ENCODE results near the gene FAM135A. TPM values are rescaled to one million over a fixed set of nuclear protein-coding genes. Genes with fewer than 3 reads are reported as not detected.

FAM135A gene
- total RNA-seq, 4 donors from 2014 or later, result 16.7 to 37.5 (median 23.2) TPM

DNA sequence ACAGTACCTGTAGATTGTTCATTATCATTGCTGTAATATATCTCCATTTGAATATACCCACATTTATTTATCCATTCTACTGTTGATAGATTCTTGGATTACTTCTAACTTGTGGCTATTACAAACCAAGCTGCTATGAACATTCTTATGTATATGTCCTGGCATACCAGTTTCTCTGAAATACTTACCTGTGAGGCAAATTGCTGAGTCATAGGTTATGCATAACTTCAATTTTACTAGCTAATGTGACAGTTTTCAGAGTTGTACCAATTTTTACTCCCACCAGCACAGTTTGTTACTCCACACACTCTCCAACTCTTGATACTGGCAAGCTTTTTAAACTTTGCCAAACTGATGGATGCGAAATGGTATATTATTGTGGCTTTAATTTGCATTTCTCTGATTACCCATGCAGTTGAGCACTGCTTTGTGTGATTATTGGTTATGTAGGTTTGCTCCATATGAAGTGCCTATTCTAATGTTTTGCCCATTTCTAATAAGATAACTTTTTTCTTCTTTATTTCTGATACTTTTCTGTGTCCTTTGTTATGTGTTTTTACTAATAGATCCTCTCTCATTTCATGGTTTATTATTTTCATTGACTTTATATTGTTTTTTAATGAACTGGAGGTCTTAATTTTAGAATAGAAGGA is 90.6 kb downstream of the FAM135A start:
- TF ChIP-seq, protein P1, sequence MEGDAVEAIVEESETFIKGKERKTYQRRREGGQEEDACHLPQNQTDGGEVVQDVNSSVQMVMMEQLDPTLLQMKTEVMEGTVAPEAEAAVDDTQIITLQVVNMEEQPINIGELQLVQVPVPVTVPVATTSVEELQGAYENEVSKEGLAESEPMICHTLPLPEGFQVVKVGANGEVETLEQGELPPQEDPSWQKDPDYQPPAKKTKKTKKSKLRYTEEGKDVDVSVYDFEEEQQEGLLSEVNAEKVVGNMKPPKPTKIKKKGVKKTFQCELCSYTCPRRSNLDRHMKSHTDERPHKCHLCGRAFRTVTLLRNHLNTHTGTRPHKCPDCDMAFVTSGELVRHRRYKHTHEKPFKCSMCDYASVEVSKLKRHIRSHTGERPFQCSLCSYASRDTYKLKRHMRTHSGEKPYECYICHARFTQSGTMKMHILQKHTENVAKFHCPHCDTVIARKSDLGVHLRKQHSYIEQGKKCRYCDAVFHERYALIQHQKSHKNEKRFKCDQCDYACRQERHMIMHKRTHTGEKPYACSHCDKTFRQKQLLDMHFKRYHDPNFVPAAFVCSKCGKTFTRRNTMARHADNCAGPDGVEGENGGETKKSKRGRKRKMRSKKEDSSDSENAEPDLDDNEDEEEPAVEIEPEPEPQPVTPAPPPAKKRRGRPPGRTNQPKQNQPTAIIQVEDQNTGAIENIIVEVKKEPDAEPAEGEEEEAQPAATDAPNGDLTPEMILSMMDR (IDR thresholded peaks at IDR 0.05), result no peak
- ATAC-seq (ENCODE audit: low FRiP score) (no peak), DNase-seq (ENCODE audit: low spot score) (no peak)

DNA sequence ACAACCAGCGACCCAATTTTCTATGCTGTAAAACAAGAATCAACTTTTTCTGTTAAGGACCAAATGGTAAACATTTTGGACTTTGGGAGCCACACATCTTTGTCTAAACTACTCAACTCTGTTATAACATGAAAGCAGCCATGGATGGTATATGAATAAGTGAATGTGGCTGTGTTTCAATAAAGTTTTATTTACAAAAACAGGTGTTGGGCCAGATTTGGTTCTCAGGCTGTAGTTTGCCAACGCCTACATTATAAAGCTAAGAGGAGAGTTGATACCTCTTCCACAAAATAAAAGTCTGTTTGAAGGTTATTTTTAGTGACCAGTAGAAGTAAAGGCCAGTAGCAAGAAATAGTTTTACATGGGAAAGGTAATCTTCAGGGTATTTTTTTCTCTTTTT is 93.0 kb downstream of the FAM135A start:
- TF ChIP-seq, protein P1 (IDR thresholded peaks at IDR 0.05), result no peak
- ATAC-seq (ENCODE audit: low FRiP score), result no peak

DNA sequence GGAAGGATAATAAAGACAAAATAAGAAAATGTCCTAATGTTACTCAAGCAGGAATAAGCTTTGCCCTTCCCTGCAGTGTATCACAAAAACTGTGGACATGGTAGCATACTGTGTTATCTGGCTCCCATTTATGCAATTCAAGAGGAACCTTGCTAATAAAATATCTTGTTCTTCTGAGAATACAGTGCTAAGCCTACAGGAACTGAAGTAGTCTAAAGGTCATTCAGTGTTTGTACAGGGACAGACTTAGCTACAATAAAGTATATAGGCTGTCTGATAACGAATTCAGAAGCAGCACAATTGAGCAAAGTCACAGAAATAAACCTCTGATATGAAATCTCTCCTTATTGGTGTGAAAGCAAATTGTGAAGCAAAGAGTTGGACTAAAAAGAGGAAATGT is 93.9 kb downstream of the FAM135A start:
- no peak for ATAC-seq (ENCODE audit: low FRiP score)
- TF ChIP-seq, protein P1 (IDR thresholded peaks at IDR 0.05), result no peak
- no peak for DNase-seq (ENCODE audit: low spot score)

More for the DNA sequence above, 93.0 kb downstream of the FAM135A start:
- DNase-seq (ENCODE audit: low spot score), result no peak

DNA sequence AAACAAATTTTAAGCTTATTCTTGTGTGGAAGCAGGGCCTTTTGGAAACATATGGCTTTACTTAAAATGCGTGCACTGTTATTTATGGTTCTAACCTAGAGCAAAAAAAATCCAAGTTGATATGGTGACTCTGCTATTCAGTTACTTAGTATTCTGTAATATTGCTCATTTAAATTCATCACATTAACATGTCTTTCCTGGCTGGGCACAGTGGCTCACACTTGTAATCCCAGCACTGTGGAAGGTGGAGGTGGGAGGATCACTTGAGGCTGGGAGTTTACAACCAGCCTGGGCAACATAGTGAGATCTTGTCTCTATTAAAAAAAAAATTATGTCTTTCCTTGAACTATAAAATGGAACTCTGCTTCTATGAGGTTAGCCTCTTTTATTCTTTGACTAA is 95.6 kb downstream of the FAM135A start:
- DNase-seq (ENCODE audit: low spot score) (no peak), ATAC-seq (ENCODE audit: low FRiP score) (no peak)
- TF ChIP-seq, protein P1 (IDR thresholded peaks at IDR 0.05), result no peak

DNA sequence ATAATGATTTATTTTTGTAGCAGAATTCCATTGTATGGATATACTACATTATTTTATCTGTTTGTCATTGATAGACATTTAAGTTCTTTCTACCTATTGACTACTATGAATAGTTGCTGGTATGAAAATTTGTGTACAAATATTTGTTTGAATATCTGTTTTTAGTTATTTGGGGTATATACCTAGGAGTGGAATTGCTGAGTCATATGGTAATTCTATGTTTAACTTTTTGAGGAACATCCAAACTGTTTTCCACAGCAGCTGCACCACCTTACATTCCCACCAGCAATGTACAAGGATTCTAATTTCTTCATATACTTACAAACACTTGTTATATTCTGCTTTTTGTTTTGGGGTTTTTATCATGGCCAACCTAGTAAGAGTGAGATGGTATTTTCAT is 97.3 kb downstream of the FAM135A start:
- no peak for DNase-seq (ENCODE audit: low spot score)
- ATAC-seq (ENCODE audit: low FRiP score), result no peak
- TF ChIP-seq, protein P1 (IDR thresholded peaks at IDR 0.05), result no peak

DNA sequence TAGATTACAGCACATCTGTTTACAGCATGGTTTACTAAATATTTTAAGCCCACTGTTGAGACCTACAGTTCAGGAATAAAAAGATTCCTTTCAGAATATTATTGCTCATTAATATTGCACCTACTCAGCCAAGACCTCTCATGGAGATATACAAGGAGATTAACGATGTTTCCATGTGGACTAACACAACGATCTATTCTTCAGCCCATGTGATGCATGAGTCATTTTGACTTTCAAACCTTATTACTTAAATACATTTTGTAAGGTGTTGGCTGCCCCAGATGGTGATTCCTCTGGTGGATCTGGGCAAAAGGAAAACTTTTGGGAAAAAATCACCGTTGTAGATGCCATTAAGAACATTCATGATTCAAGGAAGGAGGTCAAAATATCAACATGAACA is 105.4 kb downstream of the FAM135A start:
- DNase-seq (ENCODE audit: low spot score) (no peak), ATAC-seq (ENCODE audit: low FRiP score) (no peak)
- TF ChIP-seq, protein P1 (IDR thresholded peaks at IDR 0.05), result no peak

DNA sequence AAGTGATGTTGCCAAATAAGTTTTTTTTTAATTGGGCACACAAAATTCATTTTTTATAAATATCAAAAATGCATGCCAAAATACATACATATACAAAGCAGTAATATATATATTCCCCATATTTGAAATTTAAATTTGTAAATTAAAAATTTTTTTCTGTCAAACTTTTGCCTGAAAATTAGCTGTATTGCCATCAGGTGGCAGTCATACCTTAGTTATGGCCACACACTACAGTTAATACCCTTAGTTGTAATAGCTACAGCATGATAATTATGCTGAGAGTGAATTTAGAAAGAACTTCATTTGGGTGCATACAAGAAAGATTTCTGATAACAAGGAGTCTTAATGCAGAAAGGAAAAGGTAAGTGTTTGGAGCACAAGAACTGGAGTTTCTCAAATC is 107.3 kb downstream of the FAM135A start:
- ATAC-seq (ENCODE audit: low FRiP score) (no peak), DNase-seq (ENCODE audit: low spot score) (no peak)
- TF ChIP-seq, protein P1 (IDR thresholded peaks at IDR 0.05), result no peak
